Neutrophil (primary cell): Measurements from ENCODE around the gene CASKIN1.

Source experiments
- H3K27ac ChIP-seq: fragments of 200-600 bp; sonication (generic); 2 replicates; pipeline ENCODE4 v1.5.1; 2016; ENCODE audit warnings: mild to moderate bottlenecking, moderate library complexity
- H3K27me3 ChIP-seq: fragments of 200-600 bp; sonication (generic); 2 replicates; pipeline ENCODE4 v1.6.0; 2016; ENCODE audit warnings: mild to moderate bottlenecking
- H3K36me3 ChIP-seq: fragments of 200-600 bp; sonication (generic); 2 replicates; pipeline ENCODE4 v1.5.1; 2017
- H3K4me1 ChIP-seq, 2 experiments: fragments of 200-600 bp in 1 of 2; sonication (generic) in 1 of 2; 1 replicate in 1 of 2; 2 replicates in 1 of 2; pipeline versions ENCODE4 v1.5.1 to v1.6.1; 2013 to 2016; ENCODE audit warnings: low read depth in 1 of 2, low read length in 1 of 2, mild to moderate bottlenecking in 1 of 2, moderate library complexity in 1 of 2; ENCODE audit not compliant: control insufficient read depth in 1 of 2, insufficient read depth in 1 of 2
- H3K4me3 ChIP-seq, 2 experiments: fragments of 200-600 bp in 1 of 2; sonication (generic) in 1 of 2; 1 replicate in 1 of 2; 2 replicates in 1 of 2; pipeline ENCODE4 v1.5.1; 2013 to 2016; ENCODE audit warnings: low read depth in 1 of 2, low read length in 1 of 2, mild to moderate bottlenecking in 1 of 2, moderate library complexity in 1 of 2
- H3K9me3 ChIP-seq: fragments of 200-600 bp; sonication (generic); 2 replicates; pipeline ENCODE4 v1.5.1; 2016
- CTCF ChIP-seq: fragments of 200-600 bp; sonication (generic); IDR thresholded peaks from 2 replicates; pipeline ENCODE4 v1.5.1; 2016; ENCODE audit warnings: antibody characterized with exemption

Gene CASKIN1

GRCh38 chr16:2151188-2152091, 45.0 kb downstream of the CASKIN1 start:
- Histone ChIP-seq H3K27ac (no peak overlapping the region), H3K4me1 (peaks cover 39 to 42% of the 10 kb centered on the region in 2 experiments), H3K27me3 (peaks cover 44% of the 10 kb centered on the region), H3K4me3 (no peak overlapping the region), H3K9me3 (no peaks in the 10 kb centered on the region), H3K36me3 (peaks cover 3% of the 10 kb centered on the region)
- no peak for TF ChIP-seq CTCF

- Histone ChIP-seq H3K9me3 (no peaks in the 10 kb centered on the region), H3K4me1 (peaks cover 33 to 37% of the 10 kb centered on the region in 2 experiments), H3K27ac (no peak overlapping the region), H3K36me3 (peaks cover 3% of the 10 kb centered on the region), H3K27me3 (peaks cover 49% of the 10 kb centered on the region), H3K4me3 (no peak overlapping the region)
- no peak for TF ChIP-seq CTCF
Observed at GRCh38 chr16:2150418-2151187, 45.8 kb downstream of the CASKIN1 start.

GRCh38 chr16:2149630-2150417, 46.6 kb downstream of the CASKIN1 start:
- Histone ChIP-seq H3K27me3 (peaks cover 52% of the 10 kb centered on the region), H3K27ac (no peak overlapping the region), H3K36me3 (peaks cover 3% of the 10 kb centered on the region), H3K9me3 (no peaks in the 10 kb centered on the region), H3K4me1 (peaks cover 30 to 34% of the 10 kb centered on the region in 2 experiments), H3K4me3 (no peak overlapping the region)
- no peak for TF ChIP-seq CTCF

- H3K4me3 ChIP-seq: no peak overlapping the region
- TF ChIP-seq CTCF: no peak
- H3K27ac ChIP-seq: no peak overlapping the region
- H3K27me3 ChIP-seq: peaks cover 54% of the 10 kb centered on the region
- peaks cover 3% of the 10 kb centered on the region for H3K36me3 ChIP-seq
- H3K9me3 ChIP-seq: no peaks in the 10 kb centered on the region
- peaks cover 22 to 25% of the 10 kb centered on the region in 2 experiments for H3K4me1 ChIP-seq
Observed at GRCh38 chr16:2148714-2149629, 47.4 kb downstream of the CASKIN1 start.
